Measurements from ENCODE around the gene RASSF8. TPM values are rescaled to one million over a fixed set of nuclear protein-coding genes. Genes with fewer than 3 reads are reported as not detected.

The RASSF8 gene
- total and polyA plus RNA-seq, 5 experiments from 2014 or later = not detected

- Mint-ChIP-seq H3K4me3 (peak overlapping the region; percentile 75 to 90 (median 84)), H3K27me3 (peaks cover 19 to 53% (median 32%) of the 10 kb centered on the region in 5 donors), H3K36me3 (no peaks in the 10 kb centered on the region), H3K4me1 (peaks cover 4 to 21% (median 12%) of the 10 kb centered on the region in 4 donors), H3K27ac (peak overlapping the region in 9 of 10 donors; percentile 61 to 87 (median 71)), H3K9me3 (no peaks in the 10 kb centered on the region)
- no peak for DNase-seq
- POLR2A ChIA-PET = no interaction called here
- ATAC-seq = no peak
Observed at GRCh38 chr12:26114720-26115401, 156.4 kb downstream of the RASSF8 start.

- no peak for DNase-seq
- Mint-ChIP-seq H3K4me3 (no peak overlapping the region), H3K4me1 (peaks cover 9 to 31% (median 18%) of the 10 kb centered on the region in 4 donors), H3K27ac (no peak overlapping the region), H3K27me3 (peaks cover 31 to 63% (median 45%) of the 10 kb centered on the region in 5 donors), H3K9me3 (no peaks in the 10 kb centered on the region), H3K36me3 (no peaks in the 10 kb centered on the region)
- POLR2A ChIA-PET = no interaction called here
- ATAC-seq = no peak
Observed at GRCh38 chr12:26116829-26117715, 158.6 kb downstream of the RASSF8 start.

GRCh38 chr12:26118308-26118707 lies 159.8 kb downstream of the RASSF8 start:
- DNase-seq (no peak), ATAC-seq (no peak)
- H3K4me1 Mint-ChIP-seq = peaks cover 14 to 35% (median 24%) of the 10 kb centered on the region in 4 donors
- no peaks in the 10 kb centered on the region for H3K9me3 Mint-ChIP-seq
- H3K36me3 Mint-ChIP-seq = no peaks in the 10 kb centered on the region
- peaks cover 33 to 61% (median 47%) of the 10 kb centered on the region in 5 donors for H3K27me3 Mint-ChIP-seq
- no peak overlapping the region for H3K4me3 Mint-ChIP-seq
- no peak overlapping the region for H3K27ac Mint-ChIP-seq
- POLR2A ChIA-PET = no interaction called here

- DNase-seq (peak in 2 of 10 donors; percentile 10 to 15), ATAC-seq (no peak)
- Mint-ChIP-seq H3K9me3 (no peaks in the 10 kb centered on the region), H3K27ac (no peak overlapping the region), H3K4me1 (peaks cover 17 to 40% (median 25%) of the 10 kb centered on the region in 4 donors), H3K27me3 (peaks cover 38 to 71% (median 55%) of the 10 kb centered on the region in 5 donors), H3K4me3 (no peak overlapping the region), H3K36me3 (no peaks in the 10 kb centered on the region)
- POLR2A ChIA-PET = no interaction called here
Observed at GRCh38 chr12:26119391-26119989, 161.0 kb downstream of the RASSF8 start.

- no peak for ATAC-seq
- no peaks in the 10 kb centered on the region for H3K9me3 Mint-ChIP-seq
- H3K36me3 Mint-ChIP-seq = no peaks in the 10 kb centered on the region
- POLR2A ChIA-PET = no interaction called here
- H3K27ac Mint-ChIP-seq = no peak overlapping the region
- no peak for DNase-seq
- H3K27me3 Mint-ChIP-seq = peaks cover 46 to 84% (median 64%) of the 10 kb centered on the region in 5 donors
- peaks cover 22 to 42% (median 32%) of the 10 kb centered on the region in 4 donors for H3K4me1 Mint-ChIP-seq
- peak overlapping the region in 4 of 10 donors; percentile 70 to 83 (median 73) for H3K4me3 Mint-ChIP-seq
Observed at GRCh38 chr12:26120561-26121274, 162.2 kb downstream of the RASSF8 start.

GRCh38 chr12:26121323-26122060 lies 163.0 kb downstream of the RASSF8 start:
- H3K4me1 Mint-ChIP-seq = peaks cover 22 to 45% (median 35%) of the 10 kb centered on the region in 4 donors
- H3K27me3 Mint-ChIP-seq = peaks cover 45 to 83% (median 61%) of the 10 kb centered on the region in 5 donors
- no peaks in the 10 kb centered on the region for H3K36me3 Mint-ChIP-seq
- POLR2A ChIA-PET = interaction anchor here (0.6 kb wide), 1 partner anchor 13 kb away, joined by 3 read pairs; no protein-coding TSS in a partner anchor
- H3K9me3 Mint-ChIP-seq = no peaks in the 10 kb centered on the region
- no peak for ATAC-seq
- DNase-seq = peak in 1 of 10 donors; percentile 5
- peak overlapping the region; percentile 64 to 83 (median 77) for H3K4me3 Mint-ChIP-seq
- H3K27ac Mint-ChIP-seq = peak overlapping the region in 2 of 10 donors; percentile 10 to 53

GRCh38 chr12:26122061-26122680 lies 163.7 kb downstream of the RASSF8 start:
- Mint-ChIP-seq H3K27ac (peak overlapping the region in 1 of 10 donors; percentile 37), H3K4me3 (peak overlapping the region; percentile 64 to 86 (median 77)), H3K4me1 (peaks cover 22 to 45% (median 35%) of the 10 kb centered on the region in 4 donors), H3K9me3 (no peaks in the 10 kb centered on the region), H3K36me3 (no peaks in the 10 kb centered on the region), H3K27me3 (peaks cover 43 to 81% (median 63%) of the 10 kb centered on the region in 5 donors)
- ATAC-seq = peak; percentile 49 to 71
- POLR2A ChIA-PET = no interaction called here
- peak in 4 of 10 donors; percentile 22 to 44 (median 29) for DNase-seq

GRCh38 chr12:26122681-26123481 lies 164.4 kb downstream of the RASSF8 start:
- Mint-ChIP-seq H3K36me3 (no peaks in the 10 kb centered on the region), H3K4me3 (peak overlapping the region; percentile 79 to 91 (median 88)), H3K27me3 (peaks cover 48 to 83% (median 65%) of the 10 kb centered on the region in 5 donors), H3K9me3 (no peaks in the 10 kb centered on the region), H3K4me1 (peaks cover 22 to 47% (median 37%) of the 10 kb centered on the region in 4 donors), H3K27ac (peak overlapping the region in 4 of 10 donors; percentile 35 to 86 (median 70))
- ATAC-seq = peak; percentile 43 to 45
- POLR2A ChIA-PET = no interaction called here
- DNase-seq = peak in 4 of 10 donors; percentile 13 to 25 (median 22)

- Mint-ChIP-seq H3K4me1 (peaks cover 22 to 45% (median 37%) of the 10 kb centered on the region in 4 donors), H3K36me3 (no peaks in the 10 kb centered on the region), H3K27ac (peak overlapping the region in 3 of 10 donors; percentile 35 to 86 (median 80)), H3K4me3 (peak overlapping the region; percentile 79 to 91 (median 88)), H3K9me3 (no peaks in the 10 kb centered on the region), H3K27me3 (peaks cover 51 to 83% (median 65%) of the 10 kb centered on the region in 5 donors)
- POLR2A ChIA-PET = no interaction called here
- DNase-seq (no peak), ATAC-seq (peak in 1 of 2 donors; percentile 9)
Observed at GRCh38 chr12:26123482-26123980, 165.0 kb downstream of the RASSF8 start.
